ENCODE data around the gene REEP1.

GRCh38 chr2:86332654-86333053 lies 4.8 kb downstream of the REEP1 start:
- TF ChIP-seq HEYL (CRISPR knock-in tag; IDR thresholded peaks at IDR 0.05) (no peak), SREBF2 (IDR thresholded peaks at IDR 0.05) (no peak)
